K562 (cell line): ENCODE measurements around the gene GREB1. TPM values are rescaled to one million over a fixed set of nuclear protein-coding genes. Genes with fewer than 3 reads are reported as not detected.

ENCODE experiments used
- ATAC-seq: fragments of 200-7000 bp; cut with Tn5 transposase; 3 replicates; pipeline ENCODE4 v1.9.1; 2020; ENCODE audit warnings: moderate library complexity
- BruUV-seq: library from RNA; stranded (reverse); fragments of 400-500 nt; replicated peaks from 2 replicates; lab custom pipeline; 2021; lab: Mats Ljungman, UMichigan
- CTCF ChIA-PET: fragments of 300-600 bp; formaldehyde crosslinking; extraction: SDS; loops from one replicate; lab custom pipeline; 2021; ENCODE audit warnings: low intra/inter-chr PET ratio; lab: Yijun Ruan, JAX
- POLR2A ChIA-PET: fragments of 300-600, 350-650 bp; sonication (Branson Sonifier 250); formaldehyde crosslinking; extraction: SDS; loops from one replicate; lab custom pipeline; 2021; ENCODE audit warnings: antibody characterized with exemption, inconsistent platforms; lab: Yijun Ruan, JAX
- DNase-seq, 4 experiments: peaks; one replicate each; pipeline versions ENCODE4 v3.0.0 to v3.0.0-alpha.2; 2011 to 2018; ENCODE audit warnings: low spot score in 3 of 4, mixed read lengths in 3 of 4; ENCODE audit errors: extremely low read depth in 1 of 4
- FAIRE-seq: peaks from 2 replicates; lab custom pipeline; 2011; peaks lifted over from hg19 to GRCh38; lab: Jason Lieb, UNC
- H2AFZ ChIP-seq: 2 replicates; pipeline ENCODE4 v1.6.0; 2011; ENCODE audit warnings: low read depth, low read length, control low read depth, inconsistent platforms
- H3K27ac ChIP-seq: fragments of 200-600 bp; 3 replicates; pipeline ENCODE4 v1.8.0; 2011; ENCODE audit warnings: low read depth, mild to moderate bottlenecking, control low read depth, inconsistent platforms, low read length, moderate library complexity, mixed read lengths; ENCODE audit errors: extremely low read depth
- H3K27me3 ChIP-seq, 2 experiments: fragments of 300-600 bp in 1 of 2; 2 replicates in 1 of 2; 3 replicates in 1 of 2; pipeline versions ENCODE4 v1.6.0 to v1.8.0; 2011; ENCODE audit warnings: inconsistent platforms in 2 of 2, low read length in 2 of 2, mild to moderate bottlenecking in 1 of 2, mixed read lengths in 1 of 2, moderate library complexity in 1 of 2; ENCODE audit not compliant: control insufficient read depth in 2 of 2, insufficient read depth in 2 of 2
- H3K36me3 ChIP-seq: fragments of 300-600 bp; 3 replicates; pipeline ENCODE4 v1.8.0; 2011; ENCODE audit warnings: mild to moderate bottlenecking, low read length, inconsistent platforms; ENCODE audit not compliant: control insufficient read depth, insufficient read depth
- H3K4me1 ChIP-seq, 2 experiments: fragments of 200-600 bp in 1 of 2; replicated peaks in 1 of 2; 2 replicates in 1 of 2; 3 replicates in 1 of 2; pipeline versions ENCODE4 v1.5.1 to v1.8.0; 2011; ENCODE audit warnings: inconsistent platforms in 2 of 2, low read length in 2 of 2, mild to moderate bottlenecking in 1 of 2, mixed read lengths in 1 of 2, moderate library complexity in 1 of 2; ENCODE audit not compliant: control insufficient read depth in 2 of 2, insufficient read depth in 2 of 2
- H3K4me2 ChIP-seq: 2 replicates; pipeline ENCODE4 v1.6.1; 2011; ENCODE audit warnings: low read length, control low read depth, inconsistent platforms, mixed read lengths; ENCODE audit not compliant: insufficient read depth
- H3K4me3 ChIP-seq: fragments of 200-600 bp; sonication (generic), shearing (Covaris generic); 2 replicates; pipeline ENCODE4 v1.5.1; 2016; ENCODE audit warnings: control low read depth, inconsistent platforms
- H3K79me2 ChIP-seq: fragments of 200-600 bp; 3 replicates; pipeline ENCODE4 v1.8.0; 2011; ENCODE audit warnings: low read length, inconsistent platforms; ENCODE audit not compliant: control insufficient read depth, insufficient read depth
- H3K9ac ChIP-seq, 2 experiments: 2 replicates each; pipeline versions ENCODE4 v1.6.0 to v1.6.1; 2011; ENCODE audit warnings: low read depth in 2 of 2, low read length in 2 of 2, control low read depth in 1 of 2, inconsistent platforms in 1 of 2, mild to moderate bottlenecking in 1 of 2, mixed read lengths in 1 of 2; ENCODE audit not compliant: insufficient read depth in 1 of 2
- H3K9me1 ChIP-seq: one replicate; pipeline ENCODE4 v1.6.0; 2011; ENCODE audit warnings: inconsistent platforms, mild to moderate bottlenecking, low read length, moderate library complexity; ENCODE audit not compliant: control insufficient read depth, insufficient read depth
- H3K9me3 ChIP-seq: replicated peaks from 2 replicates; pipeline ENCODE4 v1.5.1; 2011; ENCODE audit warnings: low read depth, low read length, inconsistent platforms; ENCODE audit not compliant: control insufficient read depth, insufficient read depth
- H4K20me1 ChIP-seq: replicated peaks from 2 replicates; pipeline ENCODE4 v1.6.1; 2011; ENCODE audit warnings: low read length, inconsistent platforms, mixed read lengths; ENCODE audit not compliant: control insufficient read depth, insufficient read depth
- NFATC3 ChIP-seq: fragments of 450-650 bp; IDR thresholded peaks from 2 replicates; pipeline ENCODE4 v1.6.1; 2017; ENCODE audit warnings: mild to moderate bottlenecking
- SMARCA5 ChIP-seq: fragments of 450-650 bp; IDR thresholded peaks from 2 replicates; pipeline ENCODE4 v1.6.1; 2016
- ZFP36 ChIP-seq: fragments of 150-350 bp; IDR thresholded peaks from 2 replicates; pipeline ENCODE4 v1.6.1; 2018; ENCODE audit warnings: low read length, low read depth; ENCODE audit not compliant: partially characterized antibody
- WGBS: fragments of 100-300 bp; shearing (Covaris generic); methylation state at CpG from one replicate; pipeline ENCODE4 v1.1.6; 2016; ENCODE audit warnings: low coverage, mixed read lengths; ENCODE audit not compliant: insufficient coverage; ENCODE audit errors: missing lambda C conversion rate; 5-methylcytosine and 5-hydroxymethylcytosine counted together
- in situ Hi-C: fragments of 300-500 bp; cut with MboI; formaldehyde crosslinking; loops from 4 replicates; pipeline ENCODE4 v1.15.0; 2018; ENCODE audit warnings: inconsistent platforms, mixed read lengths
- intact Hi-C: fragments of 100-400 bp; cut with micrococcal nuclease; formaldehyde crosslinking; loops from 2 replicates; pipeline ENCODE4 v1.14.2; 2022
- polyA plus RNA-seq, 8 experiments: library from polyadenylated mRNA; depleted of rRNA in 4 of 8; stranded (reverse) in 5 of 8; unstranded in 3 of 8; fragments of >200 nt; fragmentation: Nextera tagmentation in 2 of 8; fragmentation: Illumina TruSeq in 1 of 8; extraction: Ambion mirVana in 2 of 8; extraction: Trizol in 1 of 8; gene quantifications; 2 replicates each; pipeline versions ENCODE4 v1.2.1 to v1.2.3, GENCODE V29; 2011 to 2014; ENCODE audit warnings: inconsistent platforms in 1 of 8, missing spikeins in 1 of 8
- total RNA-seq, 7 experiments: library from RNA; depleted of rRNA in 6 of 7; stranded (reverse); fragments of >200 nt in 6 of 7; fragmentation: Illumina TruSeq in 2 of 7; extraction: Trizol in 2 of 7; gene quantifications; 2 replicates each; pipeline versions ENCODE4 v1.2.1 to v1.2.3, GENCODE V29; 2011 to 2021; ENCODE audit warnings: low replicate concordance in 1 of 7

GREB1 gene
- total and polyA plus RNA-seq, 9 of the 15 experiments (the other 6 are each of a cell fraction or from before 2014, with no cell fraction given): 0.04 to 0.86 (median 0.10) TPM; not detected in 1

GRCh38 chr2:11581124-11581796 lies 47.4 kb downstream of the GREB1 start:
- H3K36me3 ChIP-seq: no peaks in the 10 kb centered on the region; the same call in 2 of the 3 replicates
- H3K4me1 ChIP-seq: peaks cover 8 to 12% of the 10 kb centered on the region in 2 experiments; a peak in 3 of 5 replicates
- H3K4me3 ChIP-seq: no peak overlapping the region
- peaks cover 19 to 86% of the 10 kb centered on the region in 2 experiments for H3K27me3 ChIP-seq
- no peak overlapping the region for H3K27ac ChIP-seq
- ChIA-PET CTCF (interaction anchor here (2.5 to 3.6 kb wide), 2 partner anchors 104 to 449 kb away, joined by 15 to 56 read pairs; no protein-coding TSS in a partner anchor), POLR2A (interaction anchor here (0.6 kb wide), 2 partner anchors 460 to 603 kb away, joined by 3 to 4 read pairs; no protein-coding TSS in a partner anchor)
- no peaks in the 10 kb centered on the region for H3K79me2 ChIP-seq
- H3K9me3 ChIP-seq: no peaks in the 10 kb centered on the region
- H2AFZ ChIP-seq: no peak overlapping the region
- DNase-seq (no peak), FAIRE-seq (no peak), ATAC-seq (no peak)
- H3K9ac ChIP-seq: 0 out of 4 replicates have a peak overlapping the region, but pooled peaks of 1 of the 2 experiments have one; percentile 3
- TF ChIP-seq SMARCA5 (no peak), NFATC3 (no peak), ZFP36 (peak; percentile 61)
- 5% methylated on average over 8 of the region's 9 CpGs for WGBS
- H4K20me1 ChIP-seq: peaks cover 5% of the 10 kb centered on the region
- no peak overlapping the region for H3K4me2 ChIP-seq
- in situ Hi-C loops: loop anchor here (5.0 kb wide), 3 partner anchors 104 to 744 kb away; a partner anchor contains a TSS
- no peaks in the 10 kb centered on the region for H3K9me1 ChIP-seq
- intact Hi-C loops: loop anchor here (10.0 kb wide), 1 partner anchor 356 kb away; no protein-coding TSS in a partner anchor
- BruUV-seq: no TSS peak
